K562 (cell line): ENCODE measurements around the gene FAR2.

ENCODE experiments used
- CBX3 ChIP-seq, 2 experiments: IDR thresholded peaks; 1 replicate in 1 of 2; 2 replicates in 1 of 2; pipeline ENCODE4 v1.6.1; 2012; ENCODE audit warnings: inconsistent platforms in 2 of 2, low read length in 2 of 2, borderline replicate concordance in 1 of 2, control low read depth in 1 of 2
- E2F6 ChIP-seq, 2 experiments: IDR thresholded peaks; 2 replicates each; pipeline ENCODE4 v1.6.1; 2011; ENCODE audit warnings: borderline replicate concordance in 1 of 2, control low read depth in 1 of 2, low read depth in 1 of 2, low read length in 1 of 2, mild to moderate bottlenecking in 1 of 2, mixed read lengths in 1 of 2, moderate library complexity in 1 of 2; ENCODE audit not compliant: insufficient read depth in 1 of 2, insufficient read length in 1 of 2, poor library complexity in 1 of 2, severe bottlenecking in 1 of 2; ENCODE audit errors: extremely low read depth in 1 of 2
- HNRNPL ChIP-seq: fragments of 200-400 bp; formaldehyde crosslinking; IDR thresholded peaks from 2 replicates; pipeline ENCODE4 v1.6.1; 2017; ENCODE audit warnings: low read depth, mild to moderate bottlenecking, low read length
- IRF2 ChIP-seq: sonication (generic); formaldehyde crosslinking; IDR thresholded peaks from 2 replicates; pipeline ENCODE4 v1.8.1; 2022; ENCODE audit warnings: mild to moderate bottlenecking, missing genetic modification reagents
- NFYB ChIP-seq: IDR thresholded peaks from 2 replicates; pipeline ENCODE4 v1.6.1; 2011; ENCODE audit warnings: mild to moderate bottlenecking, moderate library complexity; ENCODE audit not compliant: insufficient read length; ENCODE audit errors: extremely low read depth
- TARDBP ChIP-seq: fragments of 450-650 bp; IDR thresholded peaks from 2 replicates; pipeline ENCODE4 v1.6.1; 2016
- TCF7L2 ChIP-seq: fragments of 150-350 bp; IDR thresholded peaks from 2 replicates; pipeline ENCODE4 v1.6.1; 2016; ENCODE audit warnings: low read depth, mild to moderate bottlenecking, low read length, moderate library complexity
- UBTF ChIP-seq, 2 experiments: IDR thresholded peaks; 2 replicates each; pipeline ENCODE4 v1.6.1; 2012; ENCODE audit warnings: improper control_type of control experiment in 2 of 2, low read depth in 2 of 2, low read length in 2 of 2, borderline replicate concordance in 1 of 2
- ZNF512 ChIP-seq: IDR thresholded peaks from 2 replicates; pipeline ENCODE4 v1.6.1; 2016; ENCODE audit warnings: missing genetic modification characterization, missing compliant biosample characterization
- TF ChIP-seq, protein P1 (sequence below): fragments of 450-650 bp; IDR thresholded peaks from 2 replicates; pipeline ENCODE4 v1.6.1; 2017; ENCODE audit warnings: antibody characterized with exemption

DNA sequence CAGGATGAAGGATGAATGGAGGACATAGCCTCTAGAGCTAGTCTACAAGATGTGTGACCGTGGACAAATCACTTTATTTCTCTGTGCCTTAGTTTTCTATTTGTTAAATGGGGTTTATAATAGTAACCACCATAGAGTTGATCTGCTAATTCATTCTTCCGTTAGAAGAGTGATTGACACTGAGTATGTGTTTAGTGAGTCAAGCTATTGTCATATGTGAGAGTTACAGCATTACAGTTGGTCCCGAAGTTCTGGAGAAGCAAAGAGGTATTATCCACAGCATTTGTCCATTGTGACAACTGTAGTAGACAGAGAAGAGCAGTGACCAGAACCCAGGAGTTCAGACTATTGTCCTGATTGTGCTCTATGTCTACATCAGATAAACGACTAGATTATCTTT lies 14.1 kb downstream of the FAR2 start:
- TF ChIP-seq TCF7L2: no peak
- TF ChIP-seq, protein P1, sequence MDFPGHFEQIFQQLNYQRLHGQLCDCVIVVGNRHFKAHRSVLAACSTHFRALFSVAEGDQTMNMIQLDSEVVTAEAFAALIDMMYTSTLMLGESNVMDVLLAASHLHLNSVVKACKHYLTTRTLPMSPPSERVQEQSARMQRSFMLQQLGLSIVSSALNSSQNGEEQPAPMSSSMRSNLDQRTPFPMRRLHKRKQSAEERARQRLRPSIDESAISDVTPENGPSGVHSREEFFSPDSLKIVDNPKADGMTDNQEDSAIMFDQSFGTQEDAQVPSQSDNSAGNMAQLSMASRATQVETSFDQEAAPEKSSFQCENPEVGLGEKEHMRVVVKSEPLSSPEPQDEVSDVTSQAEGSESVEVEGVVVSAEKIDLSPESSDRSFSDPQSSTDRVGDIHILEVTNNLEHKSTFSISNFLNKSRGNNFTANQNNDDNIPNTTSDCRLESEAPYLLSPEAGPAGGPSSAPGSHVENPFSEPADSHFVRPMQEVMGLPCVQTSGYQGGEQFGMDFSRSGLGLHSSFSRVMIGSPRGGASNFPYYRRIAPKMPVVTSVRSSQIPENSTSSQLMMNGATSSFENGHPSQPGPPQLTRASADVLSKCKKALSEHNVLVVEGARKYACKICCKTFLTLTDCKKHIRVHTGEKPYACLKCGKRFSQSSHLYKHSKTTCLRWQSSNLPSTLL: no peak
- TF ChIP-seq TARDBP: no peak
- no peak for TF ChIP-seq ZNF512 (tag)
- no peak for TF ChIP-seq UBTF (IDR thresholded peaks at IDR 0.05; ENCODE audit: borderline replicate concordance in 1 of 2, low read depth in 2 of 2, low read length in 2 of 2)
- TF ChIP-seq HNRNPL: no peak
- no peak for TF ChIP-seq CBX3 (IDR thresholded peaks at IDR 0.05; ENCODE audit: borderline replicate concordance in 1 of 2, low read length in 2 of 2)
- TF ChIP-seq IRF2 (CRISPR knock-in tag): no peak
- no peak for TF ChIP-seq NFYB
- TF ChIP-seq E2F6 (IDR thresholded peaks at IDR 0.05; ENCODE audit: borderline replicate concordance in 1 of 2, extremely low read depth in 1 of 2, insufficient read depth in 1 of 2, insufficient read length in 1 of 2, low read depth in 1 of 2, low read length in 1 of 2, poor library complexity in 1 of 2, severe bottlenecking in 1 of 2): no peak
